ENCODE data around the gene CD63. TPM values are rescaled to one million over a fixed set of nuclear protein-coding genes. Genes with fewer than 3 reads are reported as not detected.

Gene CD63
- total RNA-seq, 4 donors from 2014 or later, result 144 to 349 (median 264) TPM

DNA sequence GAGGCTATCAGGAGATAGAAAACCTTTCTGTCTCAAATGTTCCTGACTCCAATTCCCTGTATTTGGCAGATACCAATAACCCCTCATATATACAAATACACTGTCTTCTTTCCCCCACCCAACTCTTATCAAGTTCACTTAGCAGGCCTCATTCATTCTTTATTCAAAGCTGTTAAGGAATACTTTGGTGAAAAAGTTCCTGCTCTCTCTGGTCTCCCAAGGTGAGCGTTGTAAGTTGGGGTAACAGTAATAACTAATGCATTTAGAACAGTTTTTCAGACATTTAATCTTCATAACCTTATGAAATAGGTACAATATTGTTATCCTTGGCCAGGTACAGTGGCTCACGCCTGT, 10.2 kb upstream of the CD63 start:
- H3K4me1 ChIP-seq, result peaks cover 23 to 41% (median 29%) of the 10 kb centered on the region in 3 donors
- H3K27ac ChIP-seq, result peak overlapping the region in 1 of 4 donors; percentile 85
- intact Hi-C loops (cut with DNase I), result no loop called here
- H3K27me3 ChIP-seq, result peaks cover 0 to 9% (median 0%) of the 10 kb centered on the region in 4 donors
- TF ChIP-seq POLR2A (IDR thresholded peaks at IDR 0.05) (no peak), CTCF (IDR thresholded peaks at IDR 0.05) (no peak)
- DNase-seq, result no peak
- no peaks in the 10 kb centered on the region for H3K9me3 ChIP-seq
- H3K4me3 ChIP-seq, result peak overlapping the region in 3 of 4 donors; percentile 55 to 66 (median 57)
- WGBS, 2 donors, result 59 to 72% methylated on average over 1 to 2 of the region's 2 CpGs
- no peaks in the 10 kb centered on the region for H3K36me3 ChIP-seq

DNA sequence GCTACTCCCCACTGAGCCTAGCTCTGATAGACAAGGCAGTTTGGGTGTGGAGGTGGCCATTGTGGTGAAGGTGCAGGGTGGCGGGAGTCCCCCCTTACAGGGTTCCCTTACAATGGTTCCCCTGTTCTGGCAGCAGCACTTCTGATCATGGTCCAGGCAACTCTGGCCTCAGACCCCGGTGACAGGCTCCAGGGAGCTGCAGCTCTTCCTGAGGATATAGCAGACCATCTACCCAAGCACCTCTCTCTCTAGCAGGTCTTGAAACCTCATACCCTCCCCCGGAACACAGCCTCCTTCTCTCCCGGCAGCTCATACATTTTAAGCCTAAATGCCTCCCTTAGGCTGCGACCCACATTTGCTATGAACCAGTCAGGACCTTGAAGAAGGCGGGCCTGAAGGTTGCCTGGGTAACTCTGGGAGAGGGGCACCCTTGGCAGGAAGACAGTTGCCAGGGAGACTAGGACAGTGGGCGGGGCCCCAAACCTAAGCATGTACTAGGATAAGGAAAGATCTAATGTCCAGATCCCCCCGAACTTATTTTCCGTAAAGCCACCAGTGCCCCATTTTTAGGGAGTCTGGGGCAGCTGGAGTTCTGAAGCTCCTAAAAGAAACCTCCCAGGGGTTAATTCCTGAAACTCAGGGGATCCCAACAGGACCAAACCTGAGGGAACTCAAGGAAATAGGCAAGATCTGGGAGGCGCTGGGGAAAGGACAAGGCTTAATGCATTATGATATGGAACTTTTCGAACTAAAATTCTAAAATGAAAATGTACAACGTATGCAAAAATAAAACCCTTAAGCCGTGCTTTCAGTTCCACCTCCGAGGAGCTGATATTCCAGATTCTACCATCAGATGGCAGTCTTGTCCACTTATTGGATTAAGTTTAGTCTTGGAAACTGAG, 9.6 kb upstream of the CD63 start:
- intact Hi-C loops (cut with DNase I), result no loop called here
- no peaks in the 10 kb centered on the region for H3K9me3 ChIP-seq
- H3K27me3 ChIP-seq, result peaks cover 0 to 3% (median 0%) of the 10 kb centered on the region in 4 donors
- TF ChIP-seq POLR2A (IDR thresholded peaks at IDR 0.05) (no peak), CTCF (IDR thresholded peaks at IDR 0.05) (peak; percentile 74 to 93 (median 88))
- peak overlapping the region; percentile 63 to 85 (median 81) for H3K27ac ChIP-seq
- no peaks in the 10 kb centered on the region for H3K36me3 ChIP-seq
- 3 to 4% methylated on average over 8 to 13 of the region's 14 CpGs for WGBS, 2 donors
- H3K4me1 ChIP-seq, result peaks cover 16 to 38% (median 24%) of the 10 kb centered on the region in 3 donors
- DNase-seq, result peak; percentile 52
- H3K4me3 ChIP-seq, result peak overlapping the region; percentile 32 to 66 (median 56)

DNA sequence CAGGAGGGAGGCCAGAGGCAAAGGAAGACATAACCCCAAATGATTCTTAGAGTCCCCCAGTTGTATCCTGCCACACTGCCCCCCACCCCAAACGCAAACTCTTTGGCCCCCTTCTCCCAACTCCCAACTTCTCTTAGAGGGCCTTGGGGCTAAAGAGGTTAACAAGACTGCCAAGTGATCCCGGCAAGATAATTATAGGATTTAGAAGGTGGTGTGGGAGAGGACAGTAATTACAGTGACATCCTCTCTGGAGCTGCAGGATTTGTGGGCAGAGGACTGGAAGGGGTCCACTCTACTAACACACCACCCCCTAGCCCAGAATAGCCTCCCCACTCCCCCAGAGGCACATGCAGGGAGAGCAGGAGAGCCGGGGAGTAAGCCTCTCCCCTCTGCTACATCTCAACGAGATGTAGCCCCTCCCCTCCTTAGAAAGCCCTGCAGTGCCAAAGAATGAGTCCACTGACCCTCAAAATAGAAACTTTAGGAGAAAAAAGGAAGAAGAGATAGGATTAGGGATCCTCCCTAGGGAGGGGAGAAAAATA, 8.8 kb upstream of the CD63 start:
- H3K27me3 ChIP-seq, result peaks cover 0 to 3% (median 0%) of the 10 kb centered on the region in 4 donors
- no peak for DNase-seq
- peak overlapping the region; percentile 63 to 85 (median 81) for H3K27ac ChIP-seq
- TF ChIP-seq CTCF (IDR thresholded peaks at IDR 0.05) (no peak), POLR2A (IDR thresholded peaks at IDR 0.05) (no peak)
- peak overlapping the region in 2 of 4 donors; percentile 57 to 66 for H3K4me3 ChIP-seq
- intact Hi-C loops (cut with DNase I), result no loop called here
- 0 to 17% methylated on average over 3 to 4 of the region's 4 CpGs for WGBS, 2 donors
- H3K36me3 ChIP-seq, result no peaks in the 10 kb centered on the region
- peaks cover 15 to 43% (median 23%) of the 10 kb centered on the region in 3 donors for H3K4me1 ChIP-seq
- H3K9me3 ChIP-seq, result no peaks in the 10 kb centered on the region

- intact Hi-C loops (cut with DNase I), result no loop called here
- Histone ChIP-seq H3K4me1 (peaks cover 15 to 41% (median 18%) of the 10 kb centered on the region in 3 donors), H3K36me3 (no peaks in the 10 kb centered on the region), H3K4me3 (no peak overlapping the region), H3K9me3 (no peaks in the 10 kb centered on the region), H3K27me3 (peaks cover 0 to 2% (median 0%) of the 10 kb centered on the region in 4 donors), H3K27ac (peak overlapping the region in 3 of 4 donors; percentile 78 to 85 (median 84))
- WGBS, 2 donors, result 30 to 39% methylated on average over 5 of the region's 6 CpGs
- no peak for TF ChIP-seq POLR2A (IDR thresholded peaks at IDR 0.05)
- peak; percentile 56 to 87 (median 80) for TF ChIP-seq CTCF (IDR thresholded peaks at IDR 0.05)
- no peak for DNase-seq
Measured at GRCh38 chr12:55736780-55737580, 8.2 kb upstream of the CD63 start.
